GM23248 (cell line): Measurements from ENCODE around the gene AGBL5. TPM values are rescaled to one million over a fixed set of nuclear protein-coding genes. Genes with fewer than 3 reads are reported as not detected.

ENCODE experiments used
- DNase-seq: peaks from one replicate; pipeline ENCODE4 v3.0.0-alpha.2; 2015
- H2AFZ ChIP-seq: fragments of 200-600 bp; sonication (generic); 2 replicates; pipeline ENCODE4 v1.6.1; 2016; ENCODE audit warnings: antibody characterized with exemption
- H3F3A ChIP-seq: fragments of 200-600 bp; sonication (generic); 2 replicates; pipeline ENCODE4 v1.6.1; 2016; ENCODE audit warnings: mild to moderate bottlenecking, antibody characterized with exemption, mixed run types; ENCODE audit not compliant: insufficient read depth
- H3K27ac ChIP-seq: fragments of 200-600 bp; sonication (generic); 2 replicates; pipeline ENCODE4 v1.5.1; 2016; ENCODE audit warnings: mild to moderate bottlenecking
- H3K27me3 ChIP-seq: fragments of 200-600 bp; sonication (generic); replicated peaks from 2 replicates; pipeline ENCODE4 v1.6.1; 2016; ENCODE audit warnings: mild to moderate bottlenecking; ENCODE audit not compliant: insufficient read depth
- H3K36me3 ChIP-seq: fragments of 200-600 bp; sonication (generic); 2 replicates; pipeline ENCODE4 v1.6.1; 2016; ENCODE audit warnings: low read depth, mild to moderate bottlenecking
- H3K4me1 ChIP-seq: fragments of 200-600 bp; sonication (generic); 2 replicates; pipeline ENCODE4 v1.6.1; 2016; ENCODE audit warnings: mild to moderate bottlenecking; ENCODE audit not compliant: insufficient read depth
- H3K4me2 ChIP-seq: fragments of 200-600 bp; sonication (generic); one replicate; pipeline ENCODE4 v1.6.1; 2016; ENCODE audit warnings: mild to moderate bottlenecking; ENCODE audit not compliant: unreplicated experiment
- H3K4me3 ChIP-seq: fragments of 200-600 bp; sonication (generic); 2 replicates; pipeline ENCODE4 v1.5.1; 2016; ENCODE audit warnings: mild to moderate bottlenecking
- H3K79me2 ChIP-seq: fragments of 200-600 bp; sonication (generic); 2 replicates; pipeline ENCODE4 v1.6.1; 2016; ENCODE audit warnings: mild to moderate bottlenecking; ENCODE audit not compliant: insufficient read depth
- H3K9ac ChIP-seq: fragments of 200-600 bp; sonication (generic); 2 replicates; pipeline ENCODE4 v1.6.1; 2016; ENCODE audit warnings: mild to moderate bottlenecking
- H3K9me2 ChIP-seq: fragments of 200-600 bp; sonication (generic); 2 replicates; pipeline ENCODE4 v1.6.1; 2016; ENCODE audit warnings: mixed run types, mild to moderate bottlenecking, moderate library complexity; ENCODE audit not compliant: insufficient read depth
- H3K9me3 ChIP-seq: fragments of 200-600 bp; sonication (generic); one replicate; pipeline ENCODE4 v1.6.1; 2017; ENCODE audit warnings: low read depth
- H4K20me1 ChIP-seq: fragments of 200-600 bp; sonication (generic); 2 replicates; pipeline ENCODE4 v1.6.0; 2016; ENCODE audit not compliant: insufficient read depth
- EZH2 ChIP-seq: fragments of 200-600 bp; sonication (generic); IDR thresholded peaks from 2 replicates; pipeline ENCODE4 v1.6.1; 2018; ENCODE audit warnings: antibody characterized with exemption, mild to moderate bottlenecking; ENCODE audit not compliant: insufficient read depth, poor library complexity, severe bottlenecking
- EZH2phosphoT487 ChIP-seq: fragments of 200-600 bp; sonication (generic); IDR thresholded peaks from 2 replicates; pipeline ENCODE4 v1.6.1; 2018; ENCODE audit warnings: antibody characterized with exemption, moderate library complexity, mild to moderate bottlenecking, low read depth; ENCODE audit not compliant: insufficient read depth
- WGBS, 2 experiments: methylation state at CpG; one replicate each; pipeline ENCODE4 v1.1.6; 2015 to 2017; ENCODE audit warnings: low lambda C conversion rate in 2 of 2, low coverage in 1 of 2; ENCODE audit errors: missing lambda C conversion rate in 2 of 2; 5-methylcytosine and 5-hydroxymethylcytosine counted together
- in situ Hi-C: fragments of 300-500 bp; cut with MboI; formaldehyde crosslinking; loops from 2 replicates; pipeline ENCODE4 v1.15.0; 2020
- polyA plus RNA-seq: library from polyadenylated mRNA; unstranded; fragments of >200 nt; fragmentation: Nextera tagmentation; extraction: Ambion mirVana; gene quantifications from 2 replicates; pipeline ENCODE4 v1.2.1, GENCODE V29; 2016
- total RNA-seq: library from RNA; depleted of rRNA; stranded (reverse); fragments of >200 nt; shearing (Covaris generic); gene quantifications from 2 replicates; pipeline ENCODE4 v1.2.3, GENCODE V29; 2014

AGBL5 gene
- total and polyA plus RNA-seq, 2 experiments from 2014 or later: 15.2 to 19.7 TPM

DNA sequence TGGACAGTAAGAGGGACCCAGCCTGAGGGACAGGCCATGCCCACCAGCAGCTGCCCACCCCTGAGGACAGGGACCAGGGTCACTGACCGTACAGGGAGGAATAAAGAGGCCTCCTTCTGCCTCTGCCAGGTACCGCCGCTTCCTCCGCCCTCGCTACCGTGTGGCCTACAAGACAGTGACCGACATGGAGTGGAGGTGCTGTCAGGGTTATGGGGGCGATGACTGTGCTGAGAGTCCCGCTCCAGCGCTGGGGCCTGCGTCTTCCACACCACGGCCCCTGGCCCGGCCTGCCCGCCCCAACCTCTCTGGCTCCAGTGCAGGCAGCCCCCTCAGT is 29.1 kb downstream of the AGBL5 start:
- no peaks in the 10 kb centered on the region for H3K27me3 ChIP-seq
- peak overlapping the region; percentile 81 for H3K4me3 ChIP-seq
- H3K9me2 ChIP-seq: no peaks in the 10 kb centered on the region
- H3K36me3 ChIP-seq: no peaks in the 10 kb centered on the region
- no peak for TF ChIP-seq EZH2phosphoT487
- TF ChIP-seq EZH2: no peak
- H3K9me3 ChIP-seq: no peaks in the 10 kb centered on the region
- H3K4me2 ChIP-seq: peak overlapping the region; percentile 99
- peak overlapping the region; percentile 87 for H3K9ac ChIP-seq
- H3K79me2 ChIP-seq: peaks cover 35% of the 10 kb centered on the region
- peaks cover 13% of the 10 kb centered on the region for H3F3A ChIP-seq
- in situ Hi-C loops: no loop called here
- no peak overlapping the region for H2AFZ ChIP-seq
- DNase-seq: no peak
- H3K4me1 ChIP-seq: peaks cover 16% of the 10 kb centered on the region
- peak overlapping the region; percentile 74 for H3K27ac ChIP-seq
- H4K20me1 ChIP-seq: no peaks in the 10 kb centered on the region
- 76 to 77% methylated on average over 14 of the region's 14 CpGs for WGBS, 2 experiments

DNA sequence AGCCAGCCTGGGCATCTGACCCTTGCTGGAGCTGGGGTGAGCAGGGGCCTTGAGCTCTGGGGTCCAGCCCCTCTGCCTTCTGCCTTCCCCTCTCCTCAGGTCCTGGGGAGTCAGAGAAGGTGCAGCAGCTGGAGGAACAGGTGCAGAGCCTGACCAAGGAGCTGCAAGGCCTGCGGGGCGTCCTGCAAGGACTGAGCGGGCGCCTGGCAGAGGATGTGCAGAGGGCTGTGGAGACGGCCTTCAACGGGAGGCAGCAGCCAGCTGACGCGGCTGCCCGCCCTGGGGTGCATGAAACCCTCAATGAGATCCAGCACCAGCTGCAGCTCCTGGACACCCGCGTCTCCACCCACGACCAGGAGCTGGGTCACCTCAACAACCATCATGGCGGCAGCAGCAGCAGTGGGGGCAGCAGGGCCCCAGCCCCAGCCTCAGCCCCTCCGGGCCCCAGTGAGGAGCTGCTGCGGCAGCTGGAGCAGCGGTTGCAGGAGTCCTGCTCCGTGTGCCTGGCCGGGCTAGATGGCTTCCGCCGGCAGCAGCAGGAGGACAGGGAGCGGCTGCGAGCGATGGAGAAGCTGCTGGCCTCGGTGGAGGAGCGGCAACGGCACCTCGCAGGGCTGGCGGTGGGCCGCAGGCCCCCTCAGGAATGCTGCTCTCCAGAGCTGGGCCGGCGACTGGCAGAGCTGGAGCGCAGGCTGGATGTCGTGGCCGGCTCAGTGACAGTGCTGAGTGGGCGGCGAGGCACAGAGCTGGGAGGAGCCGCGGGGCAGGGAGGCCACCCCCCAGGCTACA is 30.7 kb downstream of the AGBL5 start:
- no peaks in the 10 kb centered on the region for H3K9me2 ChIP-seq
- no peaks in the 10 kb centered on the region for H3K27me3 ChIP-seq
- in situ Hi-C loops: no loop called here
- peaks cover 13% of the 10 kb centered on the region for H3F3A ChIP-seq
- DNase-seq: no peak
- no peaks in the 10 kb centered on the region for H3K9me3 ChIP-seq
- H2AFZ ChIP-seq: no peak overlapping the region
- H3K4me2 ChIP-seq: no peak overlapping the region
- H3K4me3 ChIP-seq: no peak overlapping the region
- 89 to 92% methylated on average over 34 to 38 of the region's 38 CpGs for WGBS, 2 experiments
- H4K20me1 ChIP-seq: no peaks in the 10 kb centered on the region
- no peaks in the 10 kb centered on the region for H3K36me3 ChIP-seq
- no peak for TF ChIP-seq EZH2phosphoT487
- no peak for TF ChIP-seq EZH2
- H3K27ac ChIP-seq: no peak overlapping the region
- H3K4me1 ChIP-seq: peaks cover 16% of the 10 kb centered on the region
- no peak overlapping the region for H3K9ac ChIP-seq
- H3K79me2 ChIP-seq: peaks cover 35% of the 10 kb centered on the region

DNA sequence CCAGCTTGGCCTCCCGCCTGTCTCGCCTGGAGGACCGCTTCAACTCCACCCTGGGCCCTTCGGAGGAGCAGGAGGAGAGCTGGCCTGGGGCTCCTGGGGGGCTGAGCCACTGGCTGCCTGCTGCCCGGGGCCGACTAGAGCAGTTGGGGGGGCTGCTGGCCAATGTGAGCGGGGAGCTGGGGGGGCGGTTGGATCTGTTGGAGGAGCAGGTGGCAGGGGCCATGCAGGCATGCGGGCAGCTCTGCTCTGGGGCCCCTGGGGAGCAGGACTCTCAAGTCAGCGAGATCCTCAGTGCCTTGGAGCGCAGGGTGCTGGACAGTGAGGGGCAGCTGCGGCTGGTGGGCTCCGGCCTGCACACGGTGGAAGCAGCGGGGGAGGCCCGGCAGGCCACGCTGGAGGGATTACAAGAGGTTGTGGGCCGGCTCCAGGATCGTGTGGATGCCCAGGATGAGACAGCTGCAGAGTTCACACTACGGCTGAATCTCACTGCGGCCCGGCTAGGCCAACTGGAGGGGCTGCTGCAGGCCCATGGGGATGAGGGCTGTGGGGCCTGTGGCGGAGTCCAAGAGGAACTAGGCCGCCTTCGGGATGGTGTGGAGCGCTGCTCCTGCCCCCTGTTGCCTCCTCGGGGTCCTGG is 31.4 kb downstream of the AGBL5 start:
- Histone ChIP-seq H3K9me2 (no peaks in the 10 kb centered on the region), H3K27ac (no peak overlapping the region), H3K4me2 (no peak overlapping the region), H3K36me3 (no peaks in the 10 kb centered on the region), H3K79me2 (peaks cover 35% of the 10 kb centered on the region), H3K9ac (no peak overlapping the region), H3K4me3 (no peak overlapping the region), H3F3A (peaks cover 13% of the 10 kb centered on the region), H3K27me3 (no peaks in the 10 kb centered on the region), H2AFZ (no peak overlapping the region), H4K20me1 (no peaks in the 10 kb centered on the region), H3K4me1 (peaks cover 16% of the 10 kb centered on the region), H3K9me3 (no peaks in the 10 kb centered on the region)
- DNase-seq: no peak
- WGBS, 2 experiments: 85 to 87% methylated on average over 23 to 27 of the region's 27 CpGs
- TF ChIP-seq EZH2: no peak
- no peak for TF ChIP-seq EZH2phosphoT487
- in situ Hi-C loops: no loop called here

DNA sequence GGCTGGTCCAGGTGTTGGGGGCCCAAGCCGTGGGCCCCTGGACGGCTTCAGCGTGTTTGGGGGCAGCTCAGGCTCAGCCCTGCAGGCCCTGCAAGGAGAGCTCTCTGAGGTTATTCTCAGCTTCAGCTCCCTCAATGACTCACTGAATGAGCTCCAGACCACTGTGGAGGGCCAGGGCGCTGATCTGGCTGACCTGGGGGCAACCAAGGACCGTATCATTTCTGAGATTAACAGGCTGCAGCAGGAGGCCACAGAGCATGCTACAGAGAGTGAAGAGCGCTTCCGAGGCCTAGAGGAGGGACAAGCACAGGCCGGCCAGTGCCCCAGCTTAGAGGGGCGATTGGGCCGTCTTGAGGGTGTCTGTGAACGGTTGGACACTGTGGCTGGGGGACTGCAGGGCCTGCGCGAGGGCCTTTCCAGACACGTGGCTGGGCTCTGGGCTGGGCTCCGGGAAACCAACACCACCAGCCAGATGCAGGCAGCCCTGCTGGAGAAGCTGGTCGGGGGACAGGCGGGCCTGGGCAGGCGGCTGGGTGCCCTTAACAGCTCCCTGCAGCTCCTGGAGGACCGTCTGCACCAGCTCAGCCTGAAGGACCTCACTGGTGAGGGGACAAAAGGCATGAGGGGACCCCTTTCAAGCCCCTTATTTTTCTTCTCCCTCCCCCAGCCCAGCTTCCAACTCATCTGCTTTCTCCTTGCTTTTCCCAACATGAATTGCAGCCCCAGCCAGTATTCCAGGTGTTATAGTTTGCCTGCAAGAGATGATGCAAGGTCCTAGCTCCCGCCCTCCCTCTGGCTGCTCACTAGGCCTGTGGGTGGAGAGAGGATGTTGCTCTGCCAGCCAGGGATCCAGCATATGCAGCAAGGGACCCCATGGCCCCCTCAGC is 32.2 kb downstream of the AGBL5 start:
- TF ChIP-seq EZH2: no peak
- TF ChIP-seq EZH2phosphoT487: no peak
- Histone ChIP-seq H3K9ac (no peak overlapping the region), H3K79me2 (peaks cover 33% of the 10 kb centered on the region), H3K4me2 (no peak overlapping the region), H2AFZ (no peak overlapping the region), H3F3A (peaks cover 13% of the 10 kb centered on the region), H3K4me3 (no peak overlapping the region), H4K20me1 (no peaks in the 10 kb centered on the region), H3K27me3 (no peaks in the 10 kb centered on the region), H3K9me2 (no peaks in the 10 kb centered on the region), H3K36me3 (no peaks in the 10 kb centered on the region), H3K9me3 (no peaks in the 10 kb centered on the region), H3K27ac (no peak overlapping the region), H3K4me1 (peaks cover 16% of the 10 kb centered on the region)
- WGBS, 2 experiments: 82 to 86% methylated on average over 19 to 20 of the region's 20 CpGs
- in situ Hi-C loops: no loop called here
- DNase-seq: no peak
